Ecto neural progenitor cell (in vitro differentiated cells): ENCODE results near the gene COL6A5.
"Not testable (repeated sequence)": the region's sequence is repeated elsewhere in the genome, so short reads cannot be mapped to it uniquely, and the experiment has no call there.

ENCODE experiments used
- DNase-seq: peaks from one replicate; pipeline ENCODE4 v3.0.0-alpha.2; 2018; ENCODE audit warnings: low spot score

Gene COL6A5

DNA sequence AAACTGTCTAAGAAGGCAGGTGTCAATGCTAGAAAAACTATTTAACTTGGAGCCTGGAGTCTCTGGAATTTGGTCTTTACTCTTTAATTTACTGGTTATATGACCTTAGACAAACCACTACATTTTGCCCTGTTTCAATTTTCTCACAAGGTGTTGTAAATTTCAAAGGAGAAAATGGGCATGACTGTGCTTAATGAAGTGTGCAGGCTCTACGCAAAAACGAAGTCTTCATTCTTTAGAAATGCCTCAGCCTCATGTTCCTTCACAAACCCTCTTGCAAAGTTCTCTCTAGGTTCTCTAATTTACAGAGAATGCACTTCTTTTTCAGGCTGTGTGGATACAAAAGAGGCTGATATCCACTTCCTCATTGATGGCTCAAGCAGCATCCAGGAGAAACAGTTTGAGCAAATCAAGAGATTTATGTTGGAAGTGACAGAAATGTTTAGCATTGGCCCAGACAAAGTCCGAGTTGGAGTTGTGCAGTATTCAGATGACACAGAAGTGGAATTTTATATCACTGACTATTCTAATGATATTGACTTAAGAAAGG is 39.1 kb downstream of the COL6A5 start:
- no peak for DNase-seq

DNA sequence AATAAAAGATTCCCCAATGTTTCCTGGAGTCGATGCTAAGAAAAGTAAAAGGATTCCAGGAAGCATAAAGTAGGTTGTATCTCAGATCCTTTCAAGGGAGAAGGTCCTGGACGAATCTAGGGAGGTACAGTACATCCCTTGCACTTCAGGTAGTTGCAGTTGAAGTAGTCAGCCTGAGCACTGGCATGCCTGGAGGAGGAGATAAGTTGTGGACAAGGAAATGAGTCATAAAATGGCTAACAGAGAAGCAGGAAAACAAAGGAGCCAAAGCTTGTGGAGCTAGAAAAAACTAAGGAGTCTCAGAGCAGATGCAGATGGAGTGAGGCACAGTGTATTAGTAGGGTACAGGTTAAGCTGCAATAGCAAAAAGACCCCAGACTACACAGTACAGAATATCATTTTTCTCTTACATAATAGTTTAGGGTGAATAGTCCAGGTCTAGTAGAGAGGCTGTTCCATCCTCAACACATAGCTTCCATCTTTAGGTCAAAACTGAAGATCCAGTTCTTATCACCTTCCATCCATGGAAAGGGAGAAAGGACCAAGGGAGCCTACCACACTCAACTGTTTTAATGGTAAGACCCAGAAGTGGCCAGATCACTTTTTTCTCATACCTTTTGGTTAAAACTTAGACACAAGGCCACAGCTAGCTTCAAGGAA is 41.3 kb downstream of the COL6A5 start:
- DNase-seq, result no peak

DNA sequence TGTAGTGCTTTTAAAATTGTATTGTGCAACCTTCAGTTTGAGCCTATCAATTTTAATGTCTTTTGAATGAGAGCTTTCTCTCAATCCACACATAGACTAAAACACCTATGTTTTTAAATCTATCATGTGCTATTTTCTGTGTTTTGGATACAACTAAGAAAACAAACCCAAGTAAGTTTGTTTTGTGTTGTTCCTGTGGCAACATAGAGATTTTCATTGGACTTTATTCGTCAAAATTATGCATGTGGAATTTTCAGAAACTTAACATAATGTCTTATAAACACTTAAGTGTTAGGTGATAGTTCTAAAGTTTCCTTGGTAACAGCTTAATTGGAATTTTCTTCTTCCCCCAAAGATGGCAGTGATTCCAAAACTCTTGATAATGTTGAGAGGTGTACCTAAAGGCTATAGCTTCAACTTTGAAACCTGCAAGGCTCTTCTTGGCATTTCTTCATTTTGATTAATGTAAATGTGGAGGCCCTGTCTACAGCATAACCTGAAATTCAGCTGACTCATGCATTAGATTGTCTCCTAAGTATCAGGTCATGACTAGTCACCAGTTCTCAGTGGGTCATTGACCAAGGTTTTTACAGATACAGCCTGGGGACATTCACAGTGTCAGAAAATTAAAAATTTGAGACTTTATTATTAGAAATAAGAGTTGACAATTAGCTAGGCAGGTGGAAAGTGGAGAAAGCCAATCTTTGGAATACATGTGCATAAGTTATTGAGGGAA is 44.4 kb downstream of the COL6A5 start:
- DNase-seq, result no peak

DNA sequence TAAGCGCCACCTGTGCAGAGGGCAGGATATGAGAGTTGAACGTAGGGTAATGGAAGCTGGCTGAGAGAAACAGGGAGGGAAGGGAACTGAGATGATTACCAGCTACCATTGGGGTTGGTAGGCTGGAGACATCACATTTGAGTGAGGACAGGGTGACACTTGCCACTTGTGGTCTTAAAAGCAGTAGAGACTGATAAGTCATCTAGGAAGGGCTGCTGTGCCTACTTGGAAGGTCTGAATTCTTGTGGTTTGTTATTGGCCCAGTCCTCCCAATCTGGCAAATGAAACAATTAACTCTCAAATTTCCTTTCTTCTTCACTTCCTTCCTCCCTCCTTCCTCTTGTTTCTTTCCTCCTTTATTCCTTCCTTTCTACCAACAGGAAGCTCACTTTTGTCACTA is 46.8 kb downstream of the COL6A5 start:
- no peak for DNase-seq

DNA sequence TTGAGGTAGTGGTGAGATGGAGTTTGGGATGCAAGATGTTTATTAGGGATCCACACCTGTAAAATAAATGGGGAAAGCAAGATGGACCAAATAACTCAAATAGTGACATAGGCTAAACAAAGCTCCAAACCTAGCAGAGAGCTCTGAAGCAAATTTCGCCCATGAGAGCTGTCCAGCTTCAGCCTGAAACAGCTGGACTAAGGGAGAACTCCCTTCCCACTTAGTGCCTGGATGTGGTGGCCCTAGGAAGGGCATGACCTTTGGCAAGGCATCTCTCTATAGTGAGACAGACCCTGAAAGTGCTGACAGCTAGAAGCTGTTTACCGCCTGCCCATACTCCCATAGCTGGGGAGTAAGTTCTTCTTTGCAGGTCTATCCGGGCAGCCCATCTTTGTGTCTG is 48.1 kb downstream of the COL6A5 start:
- DNase-seq, result no peak

DNA sequence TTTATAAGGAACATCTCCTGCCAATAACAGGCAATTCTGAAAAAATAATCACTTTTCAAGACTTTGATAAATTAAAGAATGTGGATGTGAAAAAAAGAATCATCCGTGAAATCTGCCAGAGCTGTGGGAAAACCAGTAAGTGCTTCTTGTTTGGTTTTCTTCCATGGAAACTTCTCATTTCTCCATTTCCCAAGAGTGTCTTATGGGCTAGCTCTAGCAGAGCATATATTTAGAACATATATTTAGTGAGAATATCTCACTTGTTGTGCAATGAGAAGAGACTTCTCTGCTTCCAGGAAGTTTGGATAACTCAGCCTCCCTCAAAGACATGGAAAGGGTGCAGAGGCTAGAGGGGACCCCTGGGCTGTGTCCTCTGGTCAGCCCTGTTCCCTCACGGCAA is 49.9 kb downstream of the COL6A5 start:
- DNase-seq, result no peak

DNA sequence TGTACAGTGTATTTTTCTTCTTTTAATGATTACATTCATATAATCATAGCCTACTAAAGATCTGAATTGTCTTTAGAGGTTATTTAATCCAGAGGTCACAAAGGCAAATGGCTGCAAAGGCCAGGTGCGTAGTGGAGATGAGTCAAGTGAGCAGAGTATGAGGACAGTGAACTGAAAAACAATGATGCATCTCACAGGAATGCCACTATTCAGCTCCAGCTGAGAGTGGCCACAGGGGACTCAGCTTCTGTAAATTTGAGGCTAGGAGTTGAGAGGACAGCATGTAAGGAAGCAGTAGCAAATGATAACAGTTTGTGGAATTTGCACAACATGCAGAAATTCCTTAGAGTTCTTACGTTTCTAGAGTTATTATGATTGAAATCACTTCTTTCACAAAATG is 50.4 kb downstream of the COL6A5 start:
- no peak for DNase-seq

DNA sequence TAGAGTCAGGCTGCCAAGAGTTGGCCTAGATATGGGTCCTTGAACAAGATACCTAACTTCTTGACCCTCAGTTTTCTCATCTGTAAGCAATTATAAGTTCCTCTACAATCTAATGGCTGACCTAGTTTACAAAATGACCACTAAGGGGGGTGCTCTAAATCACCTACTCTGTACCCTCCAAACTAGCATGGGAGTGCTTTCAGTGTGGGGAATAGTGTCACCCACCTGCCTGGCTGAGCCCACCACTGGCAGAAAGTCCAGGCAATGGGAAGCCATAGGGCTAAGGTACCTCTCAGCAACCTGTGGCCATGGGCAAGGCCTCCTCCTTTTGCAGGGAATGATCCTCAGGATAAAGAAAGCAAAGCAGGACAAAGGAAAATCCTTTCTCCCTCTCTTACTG is 58.9 kb downstream of the COL6A5 start:
- DNase-seq, result no peak

DNA sequence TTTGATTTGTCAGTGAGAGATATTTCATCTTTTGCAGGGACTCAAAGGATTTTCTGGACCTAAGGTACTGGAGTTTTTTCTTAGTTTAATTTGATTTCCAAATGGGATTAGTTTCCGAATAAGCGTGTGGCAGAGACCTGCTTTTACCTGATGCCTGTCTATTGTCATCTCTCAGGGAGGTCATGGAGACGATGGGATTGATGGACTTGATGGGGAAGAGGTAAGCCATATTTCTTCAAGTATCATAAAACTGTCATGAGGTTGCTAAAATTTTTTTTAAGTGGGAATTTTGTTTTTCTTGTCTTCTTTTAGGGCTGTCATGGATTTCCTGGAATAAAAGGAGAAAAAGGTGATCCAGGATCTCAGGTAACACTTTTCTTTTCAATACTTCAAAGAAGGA is 60.5 kb downstream of the COL6A5 start:
- DNase-seq, result no peak

DNA sequence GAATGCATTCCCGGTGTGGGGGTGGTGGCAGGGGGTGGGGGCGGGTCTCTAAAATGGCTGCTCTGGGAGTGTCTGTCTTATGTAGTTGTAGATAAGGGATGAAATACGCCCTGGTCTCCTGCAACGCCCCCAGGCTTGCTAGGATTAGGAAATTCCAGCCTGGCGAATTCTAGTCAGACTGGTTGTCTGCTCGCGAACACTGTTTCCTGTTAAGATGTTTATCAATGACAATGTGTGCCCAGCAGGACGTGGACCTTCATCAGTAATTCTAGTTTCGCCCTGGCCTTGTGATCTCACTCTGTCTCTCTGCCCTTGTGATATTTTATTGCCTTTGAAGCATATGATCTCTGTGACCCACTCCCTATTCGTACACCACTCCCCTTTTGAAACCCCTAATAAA is 62.8 kb downstream of the COL6A5 start:
- DNase-seq, result not testable (repeated sequence)

DNA sequence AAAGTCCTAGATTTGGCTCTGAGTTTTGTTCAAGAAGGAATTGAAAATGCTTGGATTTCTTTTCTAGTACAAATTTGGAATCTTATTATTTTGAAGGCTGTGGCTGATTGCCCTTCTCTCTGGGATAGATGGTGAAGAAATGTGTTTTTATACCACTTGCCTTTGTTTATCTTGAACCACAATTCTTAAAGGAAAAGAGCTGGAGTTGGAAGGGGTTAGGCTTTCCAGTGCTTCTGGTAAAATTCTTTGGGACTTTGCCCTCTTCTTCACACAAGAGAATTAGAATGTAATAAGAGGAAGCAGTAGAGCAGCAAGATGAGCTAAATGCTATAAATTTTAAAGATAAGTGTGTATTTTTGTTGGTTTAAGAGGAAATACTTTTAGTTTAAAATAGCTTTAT is 65.8 kb downstream of the COL6A5 start:
- no peak for DNase-seq

DNA sequence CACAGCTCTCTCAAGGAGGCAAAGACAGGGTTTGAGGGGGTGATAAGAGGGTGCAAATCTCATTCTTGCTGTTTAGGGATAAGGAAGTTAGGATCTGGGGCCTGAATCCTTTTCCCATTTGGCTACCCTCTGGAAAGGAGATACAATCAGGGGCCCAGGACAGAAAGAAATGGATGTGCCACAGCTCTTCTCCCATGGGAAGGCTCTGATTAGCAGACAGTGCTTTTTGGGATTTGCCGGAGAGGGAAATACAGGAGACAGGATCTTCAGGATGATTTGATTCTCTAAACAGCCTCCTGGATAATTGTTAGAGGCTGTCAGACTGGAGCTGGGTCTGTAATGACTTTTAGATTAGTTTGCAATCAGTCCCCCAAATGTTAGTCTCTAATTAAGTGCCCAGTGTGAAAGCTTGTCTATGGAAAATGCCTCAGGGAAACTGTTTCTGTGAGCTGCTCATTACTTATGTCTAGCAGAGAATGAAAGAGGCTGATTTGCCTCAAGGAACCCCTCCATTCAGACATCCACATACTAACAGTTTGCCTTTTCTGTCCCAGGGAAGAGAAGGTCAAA is 67.6 kb downstream of the COL6A5 start:
- DNase-seq, result no peak

DNA sequence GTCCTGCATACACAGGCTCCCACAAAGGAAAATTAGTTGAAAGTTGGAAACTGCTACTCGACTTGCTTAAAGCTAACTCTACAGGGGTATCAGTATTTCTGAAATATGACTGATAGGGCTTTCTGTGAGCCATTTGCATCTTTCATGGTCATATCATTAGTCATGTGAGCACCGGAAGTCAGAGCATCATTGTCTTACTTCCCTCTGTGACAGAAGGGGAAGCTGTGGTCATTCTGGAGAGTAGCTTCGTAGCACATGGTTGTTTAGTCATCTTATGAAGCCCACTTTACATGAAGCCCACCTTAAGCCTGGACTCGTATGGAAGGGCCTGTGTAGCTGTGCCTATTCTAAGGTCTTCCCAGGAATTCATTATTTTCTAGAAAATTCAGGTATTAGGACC is 69.0 kb downstream of the COL6A5 start:
- DNase-seq, result no peak

DNA sequence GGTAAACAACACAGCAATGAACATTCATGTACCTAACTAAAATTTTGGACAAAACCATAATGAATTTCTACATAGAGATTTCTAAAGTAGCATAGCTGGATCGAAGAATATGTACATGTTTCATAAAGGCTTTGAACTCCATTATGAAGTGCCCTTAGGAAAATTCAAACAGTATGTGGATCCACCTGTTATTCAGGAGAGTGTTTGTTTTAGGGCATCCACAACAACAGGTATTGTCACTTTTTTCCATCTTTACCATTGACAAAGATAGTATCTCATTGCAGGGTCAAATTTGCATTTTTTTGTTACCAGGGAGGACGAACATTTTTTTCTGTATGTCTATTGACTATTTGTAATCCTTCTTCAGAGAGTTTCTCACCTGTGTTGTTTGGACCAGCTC is 75.0 kb downstream of the COL6A5 start:
- no peak for DNase-seq

DNA sequence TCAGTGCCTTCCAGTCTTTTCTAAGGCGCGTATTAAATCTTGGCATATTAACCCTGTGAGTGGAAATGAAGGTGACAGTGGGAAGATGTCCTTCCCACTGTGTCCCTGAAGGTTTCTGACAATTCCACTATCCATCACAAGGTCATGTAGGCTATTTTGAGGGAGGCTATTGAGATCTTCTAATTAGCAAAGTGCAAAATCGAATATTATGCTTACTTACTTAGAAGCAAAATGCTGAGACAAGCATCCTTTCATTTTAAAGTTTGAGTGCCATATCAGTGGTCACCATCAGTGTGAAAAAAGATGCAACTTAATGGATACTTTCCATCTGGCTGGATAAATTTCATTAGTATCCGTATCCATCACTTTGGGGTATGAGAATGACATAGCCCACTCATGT is 77.6 kb downstream of the COL6A5 start:
- DNase-seq, result no peak

DNA sequence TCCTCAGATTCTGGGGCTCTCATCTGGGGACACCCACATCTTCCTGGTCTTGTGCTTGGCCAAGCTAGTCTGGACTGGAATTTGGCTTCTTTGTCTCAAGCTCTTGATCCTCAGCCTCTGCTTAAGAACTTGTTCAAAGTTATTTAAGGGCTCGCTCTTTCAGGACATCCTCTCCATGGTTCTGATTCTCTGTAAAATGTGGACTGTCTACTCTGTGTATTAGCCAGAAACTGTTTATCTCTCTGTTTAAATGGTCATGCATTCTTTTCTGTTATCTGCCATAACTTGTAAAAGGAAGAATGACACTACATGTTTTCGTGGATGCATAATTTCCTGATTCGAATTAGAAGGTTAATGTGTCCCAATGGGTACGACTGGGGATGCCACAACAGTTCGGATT is 79.4 kb downstream of the COL6A5 start:
- DNase-seq, result no peak

DNA sequence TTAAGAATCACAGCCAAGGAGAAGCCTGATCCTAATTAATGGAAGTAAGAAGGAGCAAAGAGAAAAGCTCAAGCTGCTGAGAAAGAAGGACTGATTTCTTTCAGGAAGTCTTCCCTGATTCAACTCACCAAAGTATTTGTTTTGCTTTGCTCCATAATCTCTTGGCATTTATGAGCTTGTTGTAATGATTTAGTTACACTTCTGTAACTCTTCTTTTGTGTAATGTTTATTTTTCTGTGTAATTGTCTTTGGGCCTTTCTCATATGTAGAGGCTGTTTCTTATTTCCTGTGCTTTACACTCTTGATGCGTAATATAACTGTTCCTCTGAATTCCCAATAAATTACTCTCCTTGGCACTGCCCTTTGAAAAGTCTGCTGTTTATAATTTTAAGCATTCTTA is 80.0 kb downstream of the COL6A5 start:
- DNase-seq, result no peak

DNA sequence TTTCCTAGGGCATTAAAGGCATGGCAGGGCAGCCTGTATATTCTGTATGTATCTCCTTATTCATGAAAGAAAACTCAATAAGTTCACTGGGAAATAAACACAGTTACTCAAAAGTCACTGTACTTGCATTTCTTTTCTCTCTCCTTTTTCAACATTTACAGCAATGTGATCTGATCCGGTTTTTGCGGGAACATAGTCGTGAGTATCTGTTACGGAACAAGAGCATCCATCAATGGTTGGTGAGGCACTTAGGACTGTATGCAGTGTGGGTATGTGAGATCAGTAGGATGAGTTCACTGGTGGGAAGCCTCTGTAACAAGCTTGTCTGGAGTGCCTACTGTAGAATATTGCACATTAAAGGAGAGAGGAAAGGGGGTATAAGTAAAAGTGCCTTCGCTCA is 80.7 kb downstream of the COL6A5 start:
- no peak for DNase-seq

DNA sequence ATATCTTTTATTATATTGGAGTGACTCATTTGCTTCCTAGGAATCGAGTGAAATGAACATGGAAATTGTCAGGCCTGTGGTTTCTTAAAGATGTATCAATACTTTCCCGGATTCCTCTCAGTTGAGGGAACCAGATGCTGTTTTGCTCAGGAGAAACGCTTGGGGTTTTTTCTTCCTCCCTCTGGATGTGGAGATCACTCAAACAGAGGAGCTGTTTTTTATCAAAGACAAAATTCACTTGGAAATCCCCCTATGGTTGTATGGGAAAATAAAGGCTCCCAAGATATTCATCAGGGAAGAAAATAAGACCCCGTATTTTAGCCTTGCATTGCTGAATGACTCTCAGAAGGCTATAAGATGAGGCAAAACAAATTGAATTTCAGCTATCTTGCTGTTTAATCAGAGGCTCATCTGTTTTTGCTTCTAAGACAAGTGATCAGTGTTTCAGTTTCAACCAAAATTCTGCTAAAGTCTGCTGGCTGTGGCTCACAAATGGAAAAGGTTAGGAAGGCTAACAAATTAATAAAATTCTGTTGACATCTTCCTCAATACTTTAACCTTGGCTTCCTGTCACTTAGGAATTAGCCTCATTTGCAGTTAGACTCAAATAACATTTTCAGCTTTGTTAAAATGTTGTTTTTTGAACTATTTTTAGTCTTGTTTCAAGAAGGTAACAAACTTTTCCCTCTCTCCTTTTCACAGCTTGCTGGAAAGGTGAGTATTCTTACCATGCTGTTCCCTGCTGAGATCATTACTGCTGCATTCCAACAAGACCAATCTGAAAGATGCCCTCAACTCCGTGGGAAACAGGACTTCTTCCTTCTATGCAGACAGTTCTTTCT is 83.6 kb downstream of the COL6A5 start:
- DNase-seq, result no peak

DNA sequence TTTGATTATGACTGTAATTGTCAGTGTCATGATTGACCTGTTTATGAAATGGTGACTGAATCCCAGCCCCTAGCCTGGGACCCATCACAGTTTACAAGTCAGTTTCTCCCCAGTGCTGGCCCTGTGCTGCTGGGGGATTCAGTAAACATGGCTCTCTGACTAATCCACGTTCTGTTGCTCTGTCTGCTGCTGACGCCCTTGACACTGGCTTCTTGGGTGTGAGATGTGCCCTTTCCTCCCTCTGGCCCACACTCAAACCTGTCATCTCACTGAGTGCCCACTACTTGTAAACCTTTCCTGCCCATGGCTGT is 84.2 kb downstream of the COL6A5 start:
- DNase-seq, result no peak

DNA sequence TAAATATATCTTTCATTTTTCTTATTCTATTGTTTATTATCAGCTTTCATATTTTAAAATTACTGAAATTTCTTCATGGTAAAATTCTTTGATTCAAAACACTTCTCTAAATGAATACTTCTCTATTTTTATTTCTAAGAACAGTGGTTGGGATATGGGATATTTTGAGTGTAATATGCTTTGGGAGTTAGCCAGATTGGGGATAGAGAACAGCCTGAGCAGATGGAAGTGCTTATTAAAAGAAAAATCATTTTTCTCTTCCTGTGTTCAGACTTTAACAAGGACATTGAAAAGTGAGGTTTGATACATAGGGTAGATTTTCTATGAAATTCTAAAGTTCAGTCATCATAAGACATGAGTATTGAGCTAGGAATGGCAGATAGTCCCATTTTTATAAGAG is 84.8 kb downstream of the COL6A5 start:
- DNase-seq, result no peak

DNA sequence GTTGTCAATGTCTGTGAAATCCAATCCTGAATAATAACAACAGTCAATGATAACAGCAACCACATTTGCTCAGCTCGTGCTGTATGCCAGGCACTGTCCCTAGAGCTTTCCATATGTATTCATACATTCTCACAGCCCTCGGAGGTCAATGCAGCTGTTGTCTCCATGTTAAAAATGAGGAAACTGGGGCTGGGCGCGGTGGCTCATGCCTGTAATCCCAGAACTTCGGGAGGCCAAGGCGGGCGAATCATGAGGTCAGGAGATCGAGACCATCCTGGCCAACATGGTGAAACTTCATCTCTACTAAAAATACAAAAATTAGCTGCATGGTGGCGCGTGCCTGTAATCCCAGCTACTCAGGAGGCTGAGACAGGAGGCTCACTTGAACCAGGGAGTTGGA is 86.6 kb downstream of the COL6A5 start:
- not testable (repeated sequence) for DNase-seq

DNA sequence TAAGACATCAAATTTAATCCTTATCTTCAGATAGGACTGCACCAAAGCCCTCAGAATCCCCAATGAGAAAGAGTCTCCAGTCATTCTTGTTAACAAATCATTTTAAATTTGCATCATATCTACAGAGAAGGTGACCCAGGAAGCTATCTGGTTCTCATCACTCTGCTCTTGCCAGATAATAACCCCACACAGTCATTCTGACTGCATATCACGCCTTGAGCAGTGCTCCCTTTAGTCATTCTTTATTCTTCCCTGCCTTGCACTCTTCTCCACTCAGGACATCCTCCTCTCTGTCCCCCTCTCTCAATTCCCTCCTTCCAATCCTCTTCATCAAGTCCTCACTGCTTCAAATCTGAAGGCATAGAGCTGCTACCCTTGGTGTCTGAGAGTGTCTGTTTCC is 87.8 kb downstream of the COL6A5 start:
- DNase-seq, result no peak
